HG02884 (cell line): ENCODE measurements around the gene NT5C2.
"Not testable (repeated sequence)": the region's sequence is repeated elsewhere in the genome, so short reads cannot be mapped to it uniquely, and the experiment has no call there.

Experiments
- ATAC-seq: cut with Tn5 transposase; IDR thresholded peaks from one replicate; pipeline ENCODE4 v1.9.1; 2021; ENCODE audit warnings: mild to moderate bottlenecking, moderate library complexity; ENCODE audit not compliant: unreplicated experiment

The NT5C2 gene

DNA sequence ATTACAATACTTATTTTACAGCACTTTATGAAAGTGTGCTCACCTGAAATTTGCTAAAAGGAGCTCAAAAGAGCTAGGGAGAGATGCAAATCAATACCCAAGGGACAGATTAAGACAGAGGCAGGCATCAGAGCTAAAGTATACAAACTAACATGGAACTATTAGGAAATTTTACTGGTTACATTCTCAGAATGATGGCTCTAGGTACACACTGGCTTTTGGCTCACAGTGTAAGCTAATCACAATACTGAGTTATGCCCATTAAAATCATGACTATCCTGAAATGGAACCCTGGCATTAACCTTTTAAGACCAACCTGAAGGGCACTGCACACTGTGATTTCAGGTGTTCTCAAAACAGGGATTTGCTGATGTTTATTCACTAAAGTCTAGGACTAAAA, 98.1 kb downstream of the NT5C2 start:
- ATAC-seq, result no peak

- no peak for ATAC-seq
Observed at GRCh38 chr10:103090911-103091310, 102.2 kb downstream of the NT5C2 start.

DNA sequence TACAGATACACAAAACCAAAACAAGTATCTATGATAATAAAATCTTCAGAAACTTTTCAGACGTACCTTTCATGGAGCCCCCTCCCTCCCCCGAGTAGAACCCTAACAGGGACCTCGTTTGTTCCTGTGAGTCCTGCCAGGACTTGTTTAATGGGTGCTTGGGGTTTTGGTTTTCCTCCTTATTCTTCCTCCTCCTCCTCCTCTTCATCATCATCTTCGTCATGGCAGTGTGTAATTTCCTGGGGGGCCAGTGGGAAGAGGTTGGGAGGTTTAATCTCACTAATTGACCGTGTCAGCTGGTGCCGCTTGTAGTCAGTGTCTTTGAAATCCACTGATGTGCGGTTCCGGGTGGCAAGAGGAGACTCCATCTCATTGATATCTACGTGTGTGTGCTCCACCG, 103.6 kb downstream of the NT5C2 start:
- no peak for ATAC-seq

- ATAC-seq, result no peak
Observed at GRCh38 chr10:103086799-103087198, 106.3 kb downstream of the NT5C2 start.

GRCh38 chr10:103086261-103086660, 106.8 kb downstream of the NT5C2 start:
- no peak for ATAC-seq

DNA sequence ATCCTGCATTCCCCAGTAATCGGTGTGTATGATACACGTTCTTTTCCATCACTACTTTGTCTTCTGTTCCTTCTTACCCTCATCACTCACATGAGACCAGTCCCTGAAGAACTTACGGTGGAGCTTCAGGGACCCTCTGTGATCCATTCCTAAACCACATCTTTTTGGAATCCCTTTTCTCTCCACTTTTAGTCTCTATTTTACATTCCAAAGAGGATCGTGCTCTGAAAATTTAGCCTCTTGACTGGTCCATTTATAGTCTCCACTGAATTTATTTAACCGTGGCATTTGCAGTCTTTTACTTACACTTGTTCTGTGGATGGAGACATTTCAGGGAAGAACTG, 109.1 kb downstream of the NT5C2 start:
- ATAC-seq, result no peak

GRCh38 chr10:103083266-103083976, 109.7 kb downstream of the NT5C2 start:
- ATAC-seq, result no peak

DNA sequence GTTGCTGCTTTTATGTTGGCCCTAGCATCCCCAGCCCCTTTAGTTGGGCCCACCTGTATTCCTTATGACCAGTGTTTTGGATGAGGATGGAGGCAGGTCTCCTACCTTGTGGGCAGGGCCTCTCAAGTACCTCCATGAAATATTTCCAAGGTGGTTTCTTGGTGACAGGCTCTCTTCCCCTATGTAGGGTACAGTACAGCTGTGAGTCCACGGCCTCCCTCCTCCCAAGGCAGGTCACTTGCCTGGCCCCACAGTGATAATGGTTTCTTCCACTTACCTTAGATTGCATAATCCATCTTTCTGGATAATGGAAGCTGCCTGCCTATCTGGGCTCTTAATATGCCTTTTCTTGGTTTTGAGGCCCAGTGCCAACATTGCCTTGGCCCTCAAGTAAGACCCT, 110.4 kb downstream of the NT5C2 start:
- no peak for ATAC-seq

DNA sequence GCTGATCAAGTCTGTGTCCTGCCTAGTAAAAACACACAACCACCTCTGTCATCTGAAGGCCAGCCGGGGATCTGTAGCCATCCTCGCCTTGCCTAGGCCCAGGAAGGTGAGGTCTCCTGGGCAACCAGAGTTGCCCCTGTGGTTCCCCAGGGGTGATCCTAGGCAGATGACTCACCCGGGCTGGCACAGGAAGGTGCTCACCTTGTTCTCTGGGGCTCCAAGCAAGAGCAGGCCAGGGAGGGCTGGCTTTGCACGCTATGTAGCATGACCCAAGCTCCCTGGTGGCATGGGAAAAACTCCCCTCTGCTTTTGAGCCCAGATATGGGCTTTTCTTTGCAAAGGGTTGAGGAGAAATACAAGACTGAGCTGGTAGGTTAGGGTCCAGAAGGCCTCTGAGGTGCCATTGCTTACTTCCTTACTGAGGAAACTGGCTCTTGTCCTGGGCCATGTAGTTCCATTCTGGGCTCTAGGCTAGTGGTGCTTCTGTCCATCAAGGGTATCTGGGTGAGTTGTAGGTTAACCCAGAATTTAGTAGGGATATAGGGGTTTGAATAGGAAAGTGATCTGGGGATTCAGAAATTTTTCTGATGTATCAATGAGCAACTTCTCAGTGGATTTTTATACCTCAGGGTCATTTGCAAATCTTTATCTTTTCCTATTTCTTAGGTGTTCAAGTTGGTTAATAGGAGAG, 112.0 kb downstream of the NT5C2 start:
- ATAC-seq, result no peak

DNA sequence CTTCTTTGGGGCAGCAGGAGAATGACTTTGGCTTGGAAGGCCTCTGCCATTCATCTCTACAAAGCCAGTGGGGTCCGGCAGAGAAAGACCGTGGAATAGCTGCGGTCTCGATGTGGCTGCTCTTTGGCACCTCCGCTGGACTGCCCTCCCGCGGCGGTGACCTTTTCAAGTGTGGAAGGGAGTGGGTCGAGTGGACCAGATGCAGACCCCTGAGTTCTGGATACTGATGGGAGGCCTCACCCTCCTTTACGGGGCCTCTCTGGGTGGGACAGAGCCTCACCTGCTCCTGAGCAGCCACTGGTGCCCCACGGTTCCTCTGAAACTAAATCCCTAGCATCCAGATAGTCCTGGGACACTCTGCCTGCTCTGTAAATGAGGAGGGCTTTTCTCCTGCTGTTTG, 113.1 kb downstream of the NT5C2 start:
- ATAC-seq, result no peak

DNA sequence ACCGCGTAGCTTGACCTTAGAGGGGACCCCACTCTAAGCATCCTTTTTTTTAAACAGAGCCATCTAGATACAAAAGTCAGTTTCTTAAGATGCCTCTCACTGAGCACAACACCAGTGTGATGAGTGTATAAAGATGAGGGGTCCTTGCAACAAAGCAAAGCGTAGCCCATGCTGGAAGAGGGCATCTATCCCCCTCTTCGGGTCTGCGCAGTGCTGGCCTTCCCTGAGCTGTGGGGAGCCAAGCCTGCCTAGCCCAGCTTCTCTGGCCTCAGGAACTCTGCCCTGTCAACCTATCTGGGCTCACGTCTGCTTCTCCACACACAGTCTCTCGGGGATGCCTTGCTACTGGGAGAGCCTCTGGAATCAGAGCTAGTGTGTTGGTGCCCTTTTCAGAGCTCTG, 114.0 kb downstream of the NT5C2 start:
- ATAC-seq, result no peak

- no peak for ATAC-seq
Observed at GRCh38 chr10:103078676-103079075, 114.4 kb downstream of the NT5C2 start.

DNA sequence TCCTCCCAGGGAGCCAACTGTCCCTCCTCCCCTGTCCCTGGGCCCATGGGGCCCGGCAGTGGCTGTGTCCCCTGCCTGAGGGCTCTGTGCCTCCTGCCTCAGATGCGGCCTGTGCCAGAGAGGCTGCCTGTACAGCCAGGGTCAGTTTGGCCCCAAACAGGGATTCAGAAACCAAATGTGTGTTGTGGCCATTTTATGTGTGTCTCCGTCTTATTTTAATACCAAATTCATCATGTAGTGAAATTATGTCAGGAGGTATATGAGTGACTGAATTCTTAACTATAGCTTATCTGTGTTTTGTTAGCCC, 114.8 kb downstream of the NT5C2 start:
- no peak for ATAC-seq

- no peak for ATAC-seq
Observed at GRCh38 chr10:103077491-103078308, 115.4 kb downstream of the NT5C2 start.

DNA sequence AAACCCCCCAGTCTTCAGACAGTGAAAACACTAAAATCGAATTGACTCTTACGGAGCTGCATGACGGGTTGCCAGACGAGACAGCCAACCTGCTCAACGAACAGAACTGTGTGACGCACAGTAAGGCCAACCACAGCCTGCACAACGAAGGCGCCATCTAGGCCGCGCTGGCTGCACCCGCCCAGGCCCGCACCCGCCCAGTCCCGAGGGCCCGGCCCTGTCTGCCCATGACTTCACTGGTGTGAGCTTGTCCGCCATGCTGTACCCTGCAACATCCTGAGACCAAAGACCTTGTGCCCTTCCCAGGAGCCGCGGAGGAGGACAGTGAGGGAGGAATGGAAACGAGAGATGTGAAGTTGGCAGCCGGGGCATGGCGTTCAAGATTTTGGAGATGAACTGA, 116.1 kb downstream of the NT5C2 start:
- ATAC-seq, result no peak

DNA sequence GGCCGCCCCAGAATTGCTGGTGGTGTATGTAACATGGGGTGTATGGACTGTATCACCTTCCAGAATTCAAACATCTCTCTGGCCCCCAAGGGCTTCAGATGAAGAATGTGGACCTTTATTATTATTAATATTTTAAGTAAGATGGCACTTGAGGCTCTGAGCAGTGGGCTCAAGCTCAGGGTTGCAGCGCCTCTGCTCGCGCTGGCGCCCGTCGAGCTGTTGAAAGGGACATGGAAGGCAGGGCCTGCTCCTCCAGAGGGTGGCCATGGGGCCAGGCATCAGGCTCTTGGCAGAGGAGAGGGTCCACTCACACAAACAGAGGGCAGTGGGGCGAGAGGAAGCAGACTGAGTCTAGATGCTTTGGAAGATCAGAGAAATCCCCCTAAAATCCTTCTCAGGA, 120.2 kb downstream of the NT5C2 start:
- no peak for ATAC-seq

DNA sequence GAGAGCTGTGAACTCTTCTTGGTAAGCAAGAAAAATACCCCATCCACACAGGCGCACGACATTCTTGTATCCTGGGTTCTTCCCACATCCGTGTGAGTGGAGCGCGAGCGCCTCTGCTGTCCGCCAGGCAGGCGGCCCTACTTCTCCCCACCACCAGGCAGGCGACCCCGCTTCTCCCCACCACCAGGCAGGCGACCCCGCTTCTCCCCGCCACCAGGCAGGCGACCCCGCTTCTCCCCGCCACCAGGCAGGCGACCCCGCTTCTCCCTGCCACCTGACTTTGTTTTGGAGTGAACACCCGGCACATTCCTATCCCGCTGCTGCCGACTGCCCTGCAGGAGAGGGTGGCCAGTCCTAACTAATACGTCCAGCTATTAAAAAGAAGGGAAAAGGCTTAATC, 120.8 kb downstream of the NT5C2 start:
- ATAC-seq, result no peak

- no peak for ATAC-seq
Observed at GRCh38 chr10:103069453-103070331, 123.4 kb downstream of the NT5C2 start.

- ATAC-seq, result no peak
Observed at GRCh38 chr10:103067956-103068355, 125.1 kb downstream of the NT5C2 start.

DNA sequence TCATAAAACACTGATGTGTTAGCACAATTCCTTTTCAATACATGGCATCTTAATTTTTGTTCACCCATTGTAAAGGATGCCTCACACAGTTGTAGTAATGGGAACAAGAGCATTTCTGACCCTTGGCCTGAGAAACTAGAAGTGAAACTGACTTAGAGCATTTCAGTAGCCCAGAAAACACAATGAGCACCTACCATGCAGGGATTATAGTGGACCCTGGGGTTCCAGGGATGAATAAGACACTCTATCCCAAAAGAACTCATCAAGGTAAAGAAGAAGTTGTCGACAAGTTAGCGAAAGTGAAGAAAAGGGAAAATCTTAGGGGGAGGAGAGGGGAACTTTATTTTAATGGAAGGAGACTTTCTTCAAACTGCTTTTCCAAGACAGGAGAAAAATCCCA, 125.6 kb downstream of the NT5C2 start:
- no peak for ATAC-seq

DNA sequence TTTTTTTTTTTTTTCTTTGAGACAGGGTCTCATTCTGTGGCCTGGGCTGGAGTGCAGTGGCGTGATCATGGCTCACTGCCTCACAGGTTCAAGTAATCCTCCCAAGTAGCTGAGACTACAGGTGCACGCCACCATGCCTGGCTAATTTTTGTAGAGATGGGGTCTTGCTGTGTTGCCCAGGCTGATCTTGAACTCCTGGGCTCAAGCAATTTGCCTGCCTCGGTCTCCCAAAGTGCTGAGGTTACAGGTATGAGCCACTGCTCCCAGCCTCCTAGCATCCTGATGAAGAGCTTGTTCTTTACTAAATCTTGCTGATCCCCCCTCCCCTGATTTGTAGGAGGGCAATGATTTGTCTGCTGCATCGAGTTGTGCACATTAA, 126.0 kb downstream of the NT5C2 start:
- not testable (repeated sequence) for ATAC-seq
